Measurements from ENCODE around the gene ZNF283. TPM values are rescaled to one million over a fixed set of nuclear protein-coding genes. Genes with fewer than 3 reads are reported as not detected.
A peak's percentile ranks its signal among the peaks of the same experiment; 100 is the strongest.

Gene ZNF283
- total and polyA plus RNA-seq, 9 of the 15 experiments (the other 6 are each of a cell fraction or from before 2014, with no cell fraction given), result 6.0 to 19.5 (median 9.8) TPM

DNA sequence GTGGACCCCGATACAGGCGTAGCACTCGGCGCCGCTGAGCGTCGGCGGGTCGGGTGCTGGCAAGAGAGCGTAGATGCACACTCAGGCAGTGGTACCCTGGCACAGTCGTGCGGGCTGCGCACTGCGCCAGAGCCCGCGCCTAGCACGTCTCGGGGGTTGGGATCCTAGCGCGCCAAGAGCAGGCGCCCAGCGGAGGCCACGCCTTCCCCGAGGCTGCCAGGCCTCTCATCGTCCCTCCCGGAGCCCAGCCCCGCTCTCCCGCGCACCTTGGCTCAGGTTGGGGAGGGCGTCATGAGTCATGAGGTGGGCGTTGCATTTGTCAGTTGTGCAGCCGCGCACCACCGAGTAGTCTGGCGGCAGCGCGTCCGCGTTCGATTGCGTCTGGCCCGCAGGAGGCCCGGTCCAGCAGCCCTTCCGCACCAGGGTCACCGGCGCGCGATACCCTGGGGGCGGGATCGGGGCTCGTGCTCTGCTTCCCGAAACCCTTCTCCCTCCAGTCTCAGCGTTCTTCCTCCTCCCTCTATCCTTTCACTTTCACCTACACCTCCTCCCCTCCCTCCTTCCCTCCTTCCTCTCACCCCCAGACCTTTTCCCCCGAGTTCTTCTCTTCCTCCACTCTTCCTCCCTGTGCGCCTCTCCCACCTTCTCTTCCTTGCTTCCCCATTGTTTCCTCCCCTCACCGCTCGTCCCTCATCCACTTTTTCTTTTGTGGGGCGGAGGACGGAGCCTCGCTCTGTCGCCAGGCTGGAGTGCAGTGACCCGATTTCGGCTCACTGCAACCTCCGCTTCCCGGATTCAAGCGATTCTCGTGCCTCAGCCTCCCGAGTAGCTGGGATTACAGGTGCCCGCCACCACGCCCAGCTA, 28.3 kb upstream of the ZNF283 start (continued):
- no peak for TF ChIP-seq KLF6 (CRISPR knock-in tag; IDR thresholded peaks at IDR 0.05; ENCODE audit: borderline replicate concordance)
- no peak for TF ChIP-seq HIVEP1 (CRISPR knock-in tag; IDR thresholded peaks at IDR 0.05)
- TF ChIP-seq SMARCC2 (IDR thresholded peaks at IDR 0.05; ENCODE audit: low read depth), result no peak
- TF ChIP-seq ZNF644 (tag; IDR thresholded peaks at IDR 0.05; ENCODE audit: low read depth), result no peak
- TF ChIP-seq ESRRA (IDR thresholded peaks at IDR 0.05; ENCODE audit: borderline replicate concordance, low read depth), result no peak
- no peak for TF ChIP-seq ZNF785 (CRISPR knock-in tag; IDR thresholded peaks at IDR 0.05)
- TF ChIP-seq L3MBTL2 (IDR thresholded peaks at IDR 0.05), result peak; percentile 57
- TF ChIP-seq, protein P1, sequence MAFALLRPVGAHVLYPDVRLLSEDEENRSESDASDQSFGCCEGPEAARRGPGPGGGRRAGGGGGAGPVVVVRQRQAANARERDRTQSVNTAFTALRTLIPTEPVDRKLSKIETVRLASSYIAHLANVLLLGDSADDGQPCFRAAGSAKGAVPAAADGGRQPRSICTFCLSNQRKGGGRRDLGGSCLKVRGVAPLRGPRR (CRISPR knock-in tag; IDR thresholded peaks at IDR 0.05), result no peak
- TF ChIP-seq KHSRP (IDR thresholded peaks at IDR 0.05), result no peak
- TF ChIP-seq, protein P2, sequence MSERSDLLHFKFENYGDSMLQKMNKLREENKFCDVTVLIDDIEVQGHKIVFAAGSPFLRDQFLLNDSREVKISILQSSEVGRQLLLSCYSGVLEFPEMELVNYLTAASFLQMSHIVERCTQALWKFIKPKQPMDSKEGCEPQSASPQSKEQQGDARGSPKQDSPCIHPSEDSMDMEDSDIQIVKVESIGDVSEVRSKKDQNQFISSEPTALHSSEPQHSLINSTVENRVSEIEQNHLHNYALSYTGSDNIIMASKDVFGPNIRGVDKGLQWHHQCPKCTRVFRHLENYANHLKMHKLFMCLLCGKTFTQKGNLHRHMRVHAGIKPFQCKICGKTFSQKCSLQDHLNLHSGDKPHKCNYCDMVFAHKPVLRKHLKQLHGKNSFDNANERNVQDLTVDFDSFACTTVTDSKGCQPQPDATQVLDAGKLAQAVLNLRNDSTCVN (CRISPR knock-in tag; IDR thresholded peaks at IDR 0.05), result 0 out of 2 replicates have a peak, but pooled peaks have one; percentile 24
- TF ChIP-seq PTTG1 (tag; IDR thresholded peaks at IDR 0.05; ENCODE audit: low read depth), result no peak
- TF ChIP-seq ETV6 (IDR thresholded peaks at IDR 0.05; ENCODE audit: borderline replicate concordance in 1 of 2, low read depth in 2 of 2, low read length in 1 of 2), result no peak
- no peak for TF ChIP-seq ETV6 (CRISPR knock-in tag; IDR thresholded peaks at IDR 0.05; ENCODE audit: borderline replicate concordance)
- no peak for TF ChIP-seq YBX1 (IDR thresholded peaks at IDR 0.05)
- no peak for TF ChIP-seq ZNF324 (CRISPR knock-in tag; IDR thresholded peaks at IDR 0.05)
- TF ChIP-seq, protein P3, sequence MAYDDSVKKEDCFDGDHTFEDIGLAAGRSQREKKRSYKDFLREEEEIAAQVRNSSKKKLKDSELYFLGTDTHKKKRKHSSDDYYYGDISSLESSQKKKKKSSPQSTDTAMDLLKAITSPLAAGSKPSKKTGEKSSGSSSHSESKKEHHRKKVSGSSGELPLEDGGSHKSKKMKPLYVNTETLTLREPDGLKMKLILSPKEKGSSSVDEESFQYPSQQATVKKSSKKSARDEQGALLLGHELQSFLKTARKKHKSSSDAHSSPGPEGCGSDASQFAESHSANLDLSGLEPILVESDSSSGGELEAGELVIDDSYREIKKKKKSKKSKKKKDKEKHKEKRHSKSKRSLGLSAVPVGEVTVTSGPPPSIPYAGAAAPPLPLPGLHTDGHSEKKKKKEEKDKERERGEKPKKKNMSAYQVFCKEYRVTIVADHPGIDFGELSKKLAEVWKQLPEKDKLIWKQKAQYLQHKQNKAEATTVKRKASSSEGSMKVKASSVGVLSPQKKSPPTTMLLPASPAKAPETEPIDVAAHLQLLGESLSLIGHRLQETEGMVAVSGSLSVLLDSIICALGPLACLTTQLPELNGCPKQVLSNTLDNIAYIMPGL (CRISPR knock-in tag; IDR thresholded peaks at IDR 0.05), result no peak
- TF ChIP-seq TCFL5 (CRISPR knock-in tag; conservative IDR thresholded peaks at IDR 0.05), result no peak
- no peak for TF ChIP-seq ELK3 (CRISPR knock-in tag; IDR thresholded peaks at IDR 0.05)
- TF ChIP-seq TEAD1 (CRISPR knock-in tag; IDR thresholded peaks at IDR 0.05), result no peak
- no peak for TF ChIP-seq ZNF507 (tag; conservative IDR thresholded peaks at IDR 0.05)
- TF ChIP-seq JUND (IDR thresholded peaks at IDR 0.05; ENCODE audit: borderline replicate concordance, low read depth, low read length), result peak; percentile 55
- no peak for TF ChIP-seq JUND (tag; IDR thresholded peaks at IDR 0.05; ENCODE audit: borderline replicate concordance, low read depth, low read length)
- no peak for TF ChIP-seq ZBTB8A (IDR thresholded peaks at IDR 0.05; ENCODE audit: partially characterized antibody)
- TF ChIP-seq MYC (IDR thresholded peaks at IDR 0.05; ENCODE audit: low read depth, low read length), result no peak
- TF ChIP-seq MYC (CRISPR knock-in tag; IDR thresholded peaks at IDR 0.05; ENCODE audit: borderline replicate concordance, low read depth), result no peak

All from K562 (cell line).